Adrenal gland (tissue), 12 donors: ENCODE measurements around the gene KCNK5. TPM values are rescaled to one million over a fixed set of nuclear protein-coding genes. Genes with fewer than 3 reads are reported as not detected.

Source experiments
- DNase-seq, 7 donors: peaks; one replicate each; pipeline ENCODE4 v3.0.0-alpha.2; 2019 to 2020
- H3K27ac ChIP-seq, 5 donors: fragments of 200-600 bp; sonication (generic) in 4 of 5; 1 replicate in 3 of 5; 2 replicates in 2 of 5; pipeline versions ENCODE4 v1.5.1 to v1.8.0; 2016 to 2020; ENCODE audit warnings: mild to moderate bottlenecking in 1 of 5
- H3K27me3 ChIP-seq: fragments of 200-600 bp; 2 replicates; pipeline ENCODE4 v1.8.0; 2021
- H3K36me3 ChIP-seq, 2 donors: fragments of 200-600 bp; replicated peaks in 1 of 2; 1 replicate in 1 of 2; 2 replicates in 1 of 2; pipeline versions ENCODE4 v1.5.1 to v1.8.0; 2018 to 2022
- H3K4me1 ChIP-seq, 2 donors: fragments of 200-600 bp; replicated peaks in 1 of 2; 1 replicate in 1 of 2; 2 replicates in 1 of 2; pipeline versions ENCODE4 v1.5.1 to v1.8.0; 2018 to 2021
- H3K4me3 ChIP-seq, 4 donors: fragments of 200-600 bp; sonication (generic) in 3 of 4; one replicate each; pipeline ENCODE4 v1.5.1; 2016 to 2018
- H3K9me3 ChIP-seq, 3 donors: fragments of 200-600 bp; sonication (generic) in 1 of 3; replicated peaks in 1 of 3; 1 replicate in 2 of 3; 2 replicates in 1 of 3; pipeline versions ENCODE4 v1.5.1 to v1.8.0; 2016 to 2021
- CTCF ChIP-seq, 6 experiments: fragments of 450-650 bp in 4 of 6; fragments of 200-600 bp in 2 of 6; sonication (generic) in 1 of 6; IDR thresholded peaks; 1 replicate in 5 of 6; 2 replicates in 1 of 6; pipeline versions ENCODE4 v1.5.1 to v1.8.0; 2016 to 2021; ENCODE audit warnings: antibody characterized with exemption in 6 of 6, mild to moderate bottlenecking in 2 of 6, moderate library complexity in 1 of 6
- POLR2A ChIP-seq, 2 donors: fragments of 450-650 bp; IDR thresholded peaks; one replicate each; pipeline ENCODE4 v1.6.1; 2017; ENCODE audit warnings: antibody characterized with exemption in 2 of 2, mild to moderate bottlenecking in 2 of 2, moderate library complexity in 1 of 2
- WGBS, 4 donors: extraction: QIAGEN DNeasy Blood & Tissue Kit in 2 of 4; methylation state at CpG; one replicate each; pipeline versions ENCODE4 v1.1.5 to v1.1.7; 2013 to 2017; 5-methylcytosine and 5-hydroxymethylcytosine counted together
- intact Hi-C, 2 donors: fragments of 100-400 bp; cut with DNase I; formaldehyde crosslinking; loops; one replicate each; pipeline versions ENCODE4 v1.14.1 to v1.15.0; 2022 to 2023
- polyA plus RNA-seq, 3 donors: library from polyadenylated mRNA; stranded (reverse); fragments of 200-250 nt in 2 of 3; fragments of 350-450 nt in 1 of 3; fragmentation: Illumina TruSeq in 1 of 3; extraction: RNeasy Lipid Tissue Mini Kit (QIAGEN cat#74804) in 1 of 3; gene quantifications; one replicate each; pipeline ENCODE4 v1.2.3, GENCODE V29; 2013 to 2014
- total RNA-seq, 9 donors: library from RNA; depleted of rRNA in 4 of 9; stranded (reverse); fragments of >200 nt in 4 of 9; fragments of 120-200 nt in 1 of 9; fragmentation: NEBNext Ultra II Directional in 1 of 9; extraction: Animal tissue kit (Norgen Biotek cat#: 25700) in 1 of 9; gene quantifications; one replicate each; pipeline versions ENCODE4 v1.1.0 to v1.2.4, GENCODE V29; 2013 to 2023
- donor health status: healthy with polysubstance abuse.
- donor health status: Bipolar disorder and iron deficiency.
- donor health status: DM: yes; HTN: yes; CAD: no.
- donor health status: DM: no; HTN: no; CAD: no.
- donor health status: DM: no; HTN: no; CAD: no.
- donor health status: DM: yes; HTN: yes; CAD: no.

The KCNK5 gene
- total and polyA plus RNA-seq, 12 donors = 0.26 to 57.1 (median 1.0) TPM

- TF ChIP-seq CTCF (IDR thresholded peaks at IDR 0.05) (no peak), POLR2A (IDR thresholded peaks at IDR 0.05) (no peak)
- no peaks in the 10 kb centered on the region for H3K27me3 ChIP-seq
- no peaks in the 10 kb centered on the region for H3K36me3 ChIP-seq
- no peaks in the 10 kb centered on the region for H3K9me3 ChIP-seq
- intact Hi-C loops = no loop called here
- H3K27ac ChIP-seq = no peak overlapping the region
- DNase-seq = no peak
- H3K4me1 ChIP-seq = no peaks in the 10 kb centered on the region
- H3K4me3 ChIP-seq = no peak overlapping the region
Observed at GRCh38 chr6:39197922-39198500, 31.3 kb downstream of the KCNK5 start.

GRCh38 chr6:39197521-39197920 is 31.8 kb downstream of the KCNK5 start:
- 79 to 92% (median 83%) methylated on average over 4 of the region's 4 CpGs for WGBS, 4 donors
- no peaks in the 10 kb centered on the region for H3K9me3 ChIP-seq
- no peaks in the 10 kb centered on the region for H3K4me1 ChIP-seq
- intact Hi-C loops = no loop called here
- no peak for DNase-seq
- H3K27ac ChIP-seq = no peak overlapping the region
- no peak overlapping the region for H3K4me3 ChIP-seq
- H3K36me3 ChIP-seq = no peaks in the 10 kb centered on the region
- TF ChIP-seq POLR2A (IDR thresholded peaks at IDR 0.05) = no peak
- no peaks in the 10 kb centered on the region for H3K27me3 ChIP-seq

- Histone ChIP-seq H3K4me1 (no peaks in the 10 kb centered on the region), H3K9me3 (no peaks in the 10 kb centered on the region), H3K36me3 (no peaks in the 10 kb centered on the region), H3K27ac (no peak overlapping the region), H3K4me3 (no peak overlapping the region), H3K27me3 (no peaks in the 10 kb centered on the region)
- TF ChIP-seq CTCF (IDR thresholded peaks at IDR 0.05) = no peak
- TF ChIP-seq POLR2A (IDR thresholded peaks at IDR 0.05) = no peak
- intact Hi-C loops = no loop called here
- DNase-seq = no peak
- 87 to 100% (median 98%) methylated on average over 3 of the region's 3 CpGs for WGBS, 4 donors
Observed at GRCh38 chr6:39196673-39197091, 32.6 kb downstream of the KCNK5 start.

GRCh38 chr6:39195792-39196385 is 33.4 kb downstream of the KCNK5 start:
- Histone ChIP-seq H3K4me3 (no peak overlapping the region), H3K36me3 (no peaks in the 10 kb centered on the region), H3K4me1 (no peaks in the 10 kb centered on the region), H3K27me3 (no peaks in the 10 kb centered on the region), H3K9me3 (no peaks in the 10 kb centered on the region), H3K27ac (no peak overlapping the region)
- TF ChIP-seq POLR2A (IDR thresholded peaks at IDR 0.05) = no peak
- no peak for TF ChIP-seq CTCF (IDR thresholded peaks at IDR 0.05)
- DNase-seq = no peak
- intact Hi-C loops = no loop called here
- WGBS, 4 donors = 84 to 94% (median 90%) methylated on average over 3 of the region's 3 CpGs

GRCh38 chr6:39194466-39194865 is 34.8 kb downstream of the KCNK5 start:
- Histone ChIP-seq H3K4me1 (no peaks in the 10 kb centered on the region), H3K4me3 (no peak overlapping the region), H3K36me3 (no peaks in the 10 kb centered on the region), H3K27me3 (no peaks in the 10 kb centered on the region), H3K9me3 (no peaks in the 10 kb centered on the region), H3K27ac (no peak overlapping the region)
- no peak for DNase-seq
- no peak for TF ChIP-seq POLR2A (IDR thresholded peaks at IDR 0.05)
- TF ChIP-seq CTCF (IDR thresholded peaks at IDR 0.05) = no peak
- intact Hi-C loops = no loop called here
- 94 to 95% (median 95%) methylated on average over 6 to 9 of the region's 9 CpGs for WGBS, 4 donors
